ENCODE data around the gene GRM4.

The GRM4 gene

DNA sequence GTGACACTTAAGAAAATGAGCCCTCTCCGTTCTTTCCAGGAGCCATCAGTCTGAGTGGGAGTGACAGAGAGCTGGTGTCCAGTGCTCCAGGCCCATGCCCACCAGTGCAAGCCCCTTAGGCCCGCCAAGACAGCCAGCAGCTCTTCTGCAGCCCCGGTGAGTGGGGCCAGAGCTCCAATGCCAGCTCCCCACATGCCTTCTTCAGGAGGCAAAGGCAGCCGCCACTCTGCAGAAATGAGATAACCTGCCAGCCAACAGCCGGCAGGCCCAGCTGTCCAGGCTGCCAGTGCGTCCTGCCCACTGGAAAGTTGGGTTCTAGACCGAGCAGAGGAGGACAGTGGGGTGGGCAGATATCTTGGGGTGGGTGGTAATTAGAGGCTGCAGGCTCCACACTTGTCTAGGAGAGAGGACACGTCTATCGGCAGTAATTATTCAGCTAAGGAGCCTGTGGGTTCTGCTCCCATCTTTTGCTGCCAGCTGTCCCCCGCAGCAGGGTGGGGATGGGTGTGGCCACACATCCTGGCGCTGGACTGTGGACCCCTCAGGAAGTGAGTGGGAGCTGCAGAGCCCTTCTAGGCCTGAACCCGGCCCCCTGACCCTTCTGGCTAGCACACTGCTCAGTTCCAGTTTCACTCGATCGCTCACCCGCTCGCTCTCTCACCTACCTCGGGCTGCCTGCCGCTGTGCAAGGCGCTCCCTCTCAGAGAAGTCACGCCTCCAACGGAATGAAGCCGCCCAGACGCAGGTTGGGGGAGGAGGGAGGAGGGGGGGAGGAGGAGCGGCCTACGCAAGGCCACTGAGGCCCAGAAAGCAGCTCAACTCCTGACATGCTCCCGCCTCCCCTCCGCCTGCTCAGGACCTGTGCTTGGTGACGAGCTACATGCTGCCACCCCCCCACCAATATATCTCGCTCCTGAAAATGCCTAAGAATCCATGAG is 3.6 kb downstream of the GRM4 start:
- DNase-seq (ENCODE audit: low read depth in 2 of 2), result no peak

DNA sequence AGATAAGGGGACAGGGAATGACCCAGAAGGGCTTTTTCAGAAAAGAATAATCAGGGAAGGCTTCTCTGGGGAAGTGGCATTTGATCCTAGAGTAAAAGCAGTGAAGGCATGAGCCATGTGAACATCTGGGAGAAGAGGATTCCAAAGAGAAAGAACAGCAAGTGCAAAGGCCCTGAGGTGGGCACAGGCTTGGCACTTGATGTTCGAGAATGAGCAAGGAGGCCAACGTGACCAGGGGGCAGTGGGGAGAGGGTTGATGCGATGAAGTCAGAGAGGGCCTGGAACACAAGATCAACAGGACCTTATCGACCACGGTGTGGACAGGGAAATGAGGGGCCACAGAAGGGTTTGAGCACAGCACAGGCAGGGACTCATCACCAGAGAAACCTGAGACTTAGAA is 5.8 kb downstream of the GRM4 start:
- no peak for DNase-seq (ENCODE audit: low read depth in 2 of 2)

DNA sequence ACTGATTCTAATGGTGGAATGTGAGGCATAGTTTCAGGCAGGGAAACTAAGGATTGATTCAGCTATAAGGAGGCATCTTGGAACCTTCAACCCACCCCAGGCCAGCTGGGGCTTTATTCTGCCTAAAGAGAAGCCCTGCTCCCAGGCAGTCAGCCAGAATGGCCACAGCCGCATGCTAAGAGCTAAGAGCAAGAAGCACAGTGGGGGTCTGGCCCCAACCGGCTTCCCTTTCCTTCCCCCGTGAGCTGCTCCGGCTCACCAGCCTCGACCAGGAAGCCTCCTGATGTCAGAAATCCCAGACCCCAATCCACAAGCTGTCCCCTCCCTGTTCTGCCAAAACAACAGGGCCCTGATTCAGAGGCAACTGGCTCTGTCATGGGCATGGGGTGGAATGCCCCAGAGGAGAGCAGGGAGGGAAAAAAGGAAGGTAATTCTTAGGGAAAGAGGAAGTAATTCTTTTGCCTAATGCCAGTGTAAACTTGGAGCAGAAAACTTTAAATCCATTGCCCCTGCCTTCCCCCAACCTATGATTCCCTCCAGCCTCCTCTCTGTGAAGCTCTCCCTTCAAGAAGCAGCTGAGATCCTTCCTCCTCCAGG is 6.9 kb downstream of the GRM4 start:
- no peak for DNase-seq (ENCODE audit: low read depth in 2 of 2)

DNA sequence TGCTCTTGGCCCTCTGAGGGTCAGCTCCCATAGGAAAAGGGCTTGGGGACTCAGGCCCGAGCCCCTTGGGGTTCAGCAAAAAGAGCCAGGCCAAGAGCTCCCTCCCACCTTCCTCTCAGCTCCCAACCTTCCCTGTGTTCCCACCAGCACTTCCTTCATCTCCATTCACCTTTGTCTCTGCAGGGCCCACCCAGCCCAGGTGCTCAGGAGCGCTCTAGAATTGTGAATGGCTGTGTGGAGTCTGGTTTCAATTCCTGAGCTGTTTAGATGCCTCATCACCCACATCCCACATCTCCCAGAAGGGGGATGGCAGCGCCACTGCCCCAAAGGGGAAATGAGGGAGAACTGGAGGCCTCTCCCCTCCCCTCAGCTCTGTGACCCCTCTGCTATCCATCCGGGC is 7.7 kb downstream of the GRM4 start:
- DNase-seq (ENCODE audit: low read depth in 2 of 2), result no peak

DNA sequence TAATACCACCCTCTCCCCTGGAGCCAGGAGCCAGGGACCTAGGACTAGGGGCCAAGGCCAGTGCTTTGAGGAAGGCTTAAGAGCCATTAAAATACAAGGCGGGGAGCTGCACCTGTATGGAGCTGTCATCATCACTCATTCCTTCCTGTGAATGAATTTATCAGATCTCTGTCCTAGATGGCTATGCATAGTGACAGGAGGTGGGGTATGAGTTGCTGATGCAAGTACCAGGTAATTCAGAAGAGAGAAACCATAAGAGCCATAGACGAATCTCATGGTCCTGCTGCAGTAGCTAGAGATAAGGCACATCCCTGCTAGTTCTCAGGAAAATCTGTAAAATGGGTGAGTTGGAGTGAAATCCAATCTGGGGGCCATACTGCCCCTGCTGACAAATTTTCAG is 10.3 kb downstream of the GRM4 start:
- no peak for DNase-seq (ENCODE audit: low read depth in 2 of 2)

DNA sequence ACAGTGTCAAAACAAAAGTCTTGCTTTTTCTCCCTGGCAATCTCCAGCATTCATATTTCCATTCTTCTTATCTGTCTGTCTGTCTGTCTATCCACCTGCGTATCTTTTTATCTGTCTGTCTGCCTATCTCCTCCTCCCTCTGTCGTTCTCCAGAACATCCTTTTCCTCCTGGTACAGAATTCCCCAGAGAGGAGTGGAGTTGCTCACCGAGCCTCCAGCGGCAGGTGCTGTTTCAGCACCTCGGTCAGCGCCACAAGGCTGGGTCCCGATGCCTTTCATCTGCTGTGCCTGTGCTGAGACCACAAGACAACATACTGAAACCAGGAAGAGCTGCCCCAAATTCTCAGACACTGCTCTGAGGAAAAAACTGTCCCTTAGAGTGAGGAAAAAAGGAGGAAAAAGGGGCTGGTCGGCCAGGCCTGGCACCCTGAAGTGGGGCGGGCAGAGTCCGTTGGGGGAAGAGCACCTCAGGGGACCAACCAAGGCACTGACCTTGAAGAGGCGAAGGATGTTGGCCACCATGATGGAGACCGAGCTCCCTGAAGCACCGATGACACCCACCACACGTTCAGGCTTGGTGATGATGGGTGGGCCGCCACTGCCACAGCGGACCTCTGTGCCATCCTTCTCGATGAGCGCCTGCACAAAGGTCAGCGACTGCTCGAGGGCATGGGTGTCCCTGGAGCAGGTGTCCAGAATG is 13.3 kb downstream of the GRM4 start:
- DNase-seq (ENCODE audit: low read depth in 2 of 2), result no peak

DNA sequence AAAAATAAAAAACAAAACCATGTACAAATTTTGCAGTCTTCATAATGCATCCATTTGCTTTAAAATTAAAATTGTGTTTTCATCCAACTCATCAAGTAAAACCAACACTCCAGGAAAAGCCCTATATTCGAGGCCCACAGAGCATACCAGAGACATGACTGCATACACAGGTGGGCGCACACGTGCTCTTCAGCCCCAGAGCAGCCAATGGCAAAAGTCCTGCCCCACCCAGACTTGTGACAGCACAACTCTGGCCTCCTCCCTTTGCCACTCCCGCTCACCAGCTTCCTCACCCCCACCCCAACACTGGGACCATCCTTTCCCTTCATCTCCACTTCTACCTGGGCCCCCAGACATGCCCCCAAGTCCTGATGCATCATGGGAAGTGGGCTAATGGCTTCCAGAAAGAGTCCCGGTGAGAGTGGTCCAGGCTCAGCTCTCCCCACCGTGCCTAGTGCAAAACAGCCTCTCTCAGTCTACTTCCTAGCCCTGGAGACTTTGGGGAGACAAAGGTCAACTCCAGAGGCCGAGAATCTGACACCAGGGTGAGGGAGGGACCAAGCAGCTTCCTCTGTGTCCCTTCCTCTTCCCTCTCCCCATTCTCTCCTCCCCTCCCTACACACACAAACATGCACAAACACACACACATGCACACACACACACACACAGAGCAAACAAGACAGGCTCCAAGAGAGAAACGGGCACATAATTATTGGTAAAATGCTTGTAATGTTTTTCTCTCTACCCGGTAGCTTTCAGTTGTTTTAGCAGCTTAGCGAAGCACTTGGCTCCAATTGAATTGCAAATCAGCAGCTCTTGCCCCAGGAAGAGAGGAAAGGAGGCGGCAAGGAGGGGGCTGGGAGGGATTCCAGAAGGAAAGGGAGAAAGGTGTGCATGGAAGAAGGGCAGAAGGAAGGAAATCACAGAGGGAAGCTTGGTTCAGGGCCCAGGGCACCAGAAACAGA is 14.3 kb downstream of the GRM4 start:
- DNase-seq (ENCODE audit: low read depth in 2 of 2), result no peak

DNA sequence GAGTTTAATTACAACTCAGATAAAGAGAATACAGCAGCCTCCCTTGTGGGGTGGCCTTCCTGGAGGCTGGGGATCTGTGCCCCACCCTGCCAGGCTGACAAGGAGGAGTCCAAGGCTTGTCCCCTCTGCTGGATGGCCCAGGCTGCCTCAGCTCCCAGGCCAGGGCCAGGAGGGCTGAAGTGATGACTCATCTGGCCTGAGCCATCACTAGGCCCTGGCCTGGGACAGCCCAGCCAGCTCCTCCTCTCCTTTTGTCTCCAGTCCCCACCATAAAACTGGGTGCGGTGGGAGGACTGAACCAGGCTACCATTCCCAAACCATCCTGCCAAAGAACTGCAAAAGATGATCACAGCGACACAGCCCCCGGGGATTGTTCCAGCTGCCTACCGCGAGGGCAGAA is 15.0 kb downstream of the GRM4 start:
- DNase-seq (ENCODE audit: low read depth in 2 of 2), result no peak

DNA sequence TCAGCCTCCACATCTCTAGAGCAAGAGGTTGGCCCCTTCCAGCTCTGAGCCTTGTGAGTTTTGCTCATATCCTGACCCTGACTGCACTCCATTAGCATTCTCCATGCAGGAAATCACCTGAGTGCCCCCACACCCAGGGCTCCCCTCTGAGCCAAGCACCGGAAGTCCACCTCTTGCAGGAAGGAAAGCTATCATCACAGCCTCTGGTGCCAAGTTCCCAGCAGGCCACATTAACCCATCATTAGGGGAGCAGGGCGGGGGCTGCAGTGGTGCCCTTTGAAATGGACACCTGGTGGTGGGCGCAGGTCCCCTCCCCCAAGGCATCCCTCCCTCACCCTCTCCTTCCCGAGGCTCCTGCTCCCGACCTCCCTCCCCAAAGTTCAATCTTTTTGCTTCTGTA is 16.1 kb downstream of the GRM4 start:
- no peak for DNase-seq (ENCODE audit: low read depth in 2 of 2)

DNA sequence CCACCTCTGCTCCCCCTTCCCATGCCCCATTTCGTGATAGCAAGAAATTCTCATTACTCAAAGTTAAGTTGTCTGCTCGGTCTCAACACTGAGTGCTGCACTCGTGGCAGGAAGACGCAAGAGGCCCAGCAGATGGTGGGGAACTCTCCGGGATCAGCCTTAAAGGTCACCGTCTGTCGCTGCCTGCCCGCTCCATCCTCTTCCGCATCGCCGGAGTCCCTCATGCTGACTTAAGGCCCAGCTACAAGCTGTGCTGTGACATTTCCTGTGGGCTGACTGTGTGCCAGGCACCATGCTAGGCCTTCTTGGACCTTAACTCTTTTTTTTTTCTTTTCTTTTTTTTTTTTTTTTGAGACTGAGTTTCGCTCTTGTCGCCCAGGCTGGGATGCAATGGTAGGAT is 17.8 kb downstream of the GRM4 start:
- no peak for DNase-seq (ENCODE audit: low read depth in 2 of 2)

DNA sequence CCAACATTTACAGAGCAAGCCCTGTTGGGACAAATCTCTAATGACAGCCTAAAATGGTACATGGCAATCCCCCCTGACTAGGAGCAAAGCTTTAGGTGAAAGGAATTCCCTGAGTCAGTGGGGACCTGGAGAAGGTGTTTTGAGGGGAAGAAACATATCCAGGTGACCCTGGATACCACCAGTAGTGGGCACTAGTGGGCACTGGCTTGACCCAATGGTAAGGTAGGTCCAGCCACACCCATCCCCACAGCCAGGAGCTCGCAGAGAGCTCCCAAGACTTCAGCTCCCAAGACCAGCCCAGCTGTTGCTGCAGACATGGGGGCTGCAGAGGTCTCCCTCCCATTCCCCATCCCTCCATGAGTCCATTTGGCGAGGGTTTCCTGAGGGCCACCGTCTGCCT is 19.5 kb downstream of the GRM4 start:
- DNase-seq (ENCODE audit: low read depth in 2 of 2), result no peak

DNA sequence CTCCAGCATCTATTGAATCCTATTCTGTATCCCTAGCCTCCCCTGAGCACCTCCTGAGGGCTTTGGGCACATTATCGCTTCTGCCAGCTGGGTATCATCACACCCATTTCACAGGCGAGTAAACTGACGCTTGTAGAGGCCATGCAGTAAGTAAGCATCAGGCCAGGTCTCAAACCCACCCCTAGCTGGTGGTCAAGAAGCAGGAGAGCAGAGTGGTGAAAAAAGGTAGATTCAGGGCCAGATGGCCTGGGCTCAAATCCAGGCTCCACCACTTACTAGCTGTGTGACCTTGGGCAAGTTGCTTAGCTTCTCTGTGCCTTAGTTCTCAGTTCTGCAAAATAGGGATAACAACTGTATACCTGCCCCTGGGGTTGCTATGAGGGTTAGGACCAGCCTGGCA is 19.9 kb downstream of the GRM4 start:
- no peak for DNase-seq (ENCODE audit: low read depth in 2 of 2)

DNA sequence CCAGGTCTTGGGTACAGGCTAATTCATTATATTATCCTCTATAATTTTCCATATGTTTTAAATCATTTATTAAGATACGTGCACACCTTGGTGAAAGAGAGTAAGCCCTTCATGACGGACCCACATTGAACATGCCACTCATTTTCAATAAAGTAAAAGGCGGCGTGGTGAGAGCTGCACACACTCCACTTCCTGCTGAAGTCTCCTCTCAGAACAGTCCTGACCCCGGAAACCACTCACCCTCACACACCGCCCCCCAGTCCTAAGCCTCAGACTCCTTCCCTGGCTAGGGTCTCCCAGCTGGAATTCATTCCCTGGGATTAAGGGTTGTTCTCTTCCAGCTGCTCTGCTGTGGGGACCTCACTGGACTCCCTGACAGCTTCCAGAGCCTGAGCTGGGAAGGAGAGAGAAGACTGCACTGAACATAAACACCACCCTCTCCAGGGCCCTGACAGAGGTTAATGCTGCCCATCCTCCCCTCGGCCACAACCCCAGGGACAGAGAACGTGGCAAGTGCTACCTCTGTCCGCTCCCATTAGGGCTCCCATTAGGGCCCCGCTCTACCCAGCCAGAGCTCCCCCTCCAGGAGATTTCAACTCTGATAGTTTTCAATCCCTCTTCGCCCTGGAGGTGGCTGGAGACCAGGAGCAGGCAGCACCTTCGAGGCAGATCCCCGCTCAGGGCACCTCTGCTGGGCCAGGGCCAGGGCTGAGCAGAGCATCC is 24.8 kb downstream of the GRM4 start:
- no peak for DNase-seq (ENCODE audit: low read depth in 2 of 2)

DNA sequence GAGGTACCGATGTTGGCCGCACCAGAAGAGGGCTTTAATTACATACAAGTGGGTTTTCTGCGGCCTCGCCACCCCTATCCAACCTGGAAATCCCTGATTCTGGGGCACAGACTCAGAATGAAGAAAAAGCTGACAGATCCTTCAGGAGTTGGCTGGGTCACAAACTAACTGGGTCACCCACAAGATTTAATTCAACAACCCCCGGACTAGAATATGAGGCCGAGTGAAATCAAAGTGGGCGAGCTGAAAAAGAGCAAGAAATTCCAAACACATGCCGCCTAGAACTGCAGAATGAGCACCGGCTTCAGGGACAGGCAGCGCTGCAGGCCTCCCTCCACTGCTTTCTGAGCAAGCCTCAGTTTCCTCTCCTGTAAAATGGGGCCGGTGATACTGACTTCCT is 30.0 kb downstream of the GRM4 start:
- no peak for DNase-seq (ENCODE audit: low read depth in 2 of 2)

DNA sequence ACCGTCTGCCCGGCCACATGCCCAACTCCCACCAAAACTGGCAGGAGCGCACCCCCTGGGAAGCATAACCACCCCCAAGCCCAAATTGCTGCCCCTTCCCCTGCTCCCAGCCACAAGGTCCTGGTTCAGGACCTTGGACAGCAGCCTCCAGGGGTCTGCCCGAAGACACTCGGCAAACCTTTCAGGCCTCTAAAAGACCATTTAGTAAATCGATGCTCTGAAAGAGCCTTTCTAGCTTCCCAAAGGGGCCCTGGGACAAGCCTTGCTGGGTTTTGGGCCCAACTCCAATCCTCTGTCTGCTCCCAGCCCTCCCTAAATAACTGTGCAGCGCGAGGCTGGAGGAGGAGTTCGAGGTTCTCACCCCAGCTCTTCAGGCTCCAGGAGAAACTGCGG is 30.5 kb downstream of the GRM4 start:
- no peak for DNase-seq (ENCODE audit: low read depth in 2 of 2)

DNA sequence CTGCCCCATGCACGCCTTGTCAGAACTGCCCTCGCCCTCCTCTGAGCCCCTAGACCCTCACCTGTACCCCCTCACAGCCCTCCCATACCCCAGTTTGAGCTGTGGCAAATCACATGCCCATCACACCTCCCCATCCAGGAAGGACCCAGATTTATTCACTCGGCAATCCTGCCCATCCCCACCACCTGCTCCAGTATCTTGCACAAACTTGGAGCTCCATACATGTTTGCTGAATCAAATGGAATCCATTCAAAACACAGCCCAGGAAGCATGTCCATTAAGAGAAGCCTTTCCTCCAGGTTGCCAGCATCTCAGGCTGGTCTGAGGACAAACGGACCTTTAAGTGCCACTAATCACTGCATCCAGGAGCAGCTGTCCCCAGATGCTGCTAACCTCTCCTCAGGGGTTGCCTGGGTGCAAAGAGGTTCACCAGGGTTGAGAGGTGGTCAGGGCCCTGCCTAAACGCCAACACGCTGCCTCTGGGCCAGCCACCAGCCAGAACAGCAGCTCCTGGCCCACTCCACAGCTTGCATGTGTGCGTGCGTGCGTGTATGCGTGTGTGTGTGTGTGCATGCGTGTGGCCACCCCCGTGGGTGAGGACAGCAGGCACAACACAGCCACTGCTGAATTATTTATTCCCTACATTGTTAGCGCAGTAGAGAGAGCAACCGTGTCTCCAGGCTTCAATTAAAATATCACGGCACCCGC is 31.0 kb downstream of the GRM4 start:
- no peak for DNase-seq (ENCODE audit: low read depth in 2 of 2)

DNA sequence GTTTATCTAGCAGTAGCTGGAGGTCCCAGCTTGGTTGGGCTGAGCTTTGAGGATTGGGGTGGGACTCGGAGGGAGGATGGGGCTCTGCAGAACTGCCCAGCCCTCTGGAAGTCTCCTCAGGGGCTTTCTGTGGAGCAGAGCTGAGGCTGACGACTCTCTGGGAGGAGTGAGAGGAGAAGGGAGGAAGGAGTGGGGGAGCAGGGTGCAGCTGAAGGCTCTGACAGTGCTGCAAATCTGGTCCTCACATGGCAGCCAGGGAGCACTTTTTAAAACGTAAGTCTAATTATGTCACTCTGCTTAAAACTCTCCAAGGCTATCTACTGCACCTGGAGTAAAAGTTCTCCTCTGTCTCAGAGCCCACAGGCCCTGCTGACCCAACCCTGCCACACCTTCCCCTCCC is 32.4 kb downstream of the GRM4 start:
- DNase-seq (ENCODE audit: low read depth in 2 of 2), result no peak

DNA sequence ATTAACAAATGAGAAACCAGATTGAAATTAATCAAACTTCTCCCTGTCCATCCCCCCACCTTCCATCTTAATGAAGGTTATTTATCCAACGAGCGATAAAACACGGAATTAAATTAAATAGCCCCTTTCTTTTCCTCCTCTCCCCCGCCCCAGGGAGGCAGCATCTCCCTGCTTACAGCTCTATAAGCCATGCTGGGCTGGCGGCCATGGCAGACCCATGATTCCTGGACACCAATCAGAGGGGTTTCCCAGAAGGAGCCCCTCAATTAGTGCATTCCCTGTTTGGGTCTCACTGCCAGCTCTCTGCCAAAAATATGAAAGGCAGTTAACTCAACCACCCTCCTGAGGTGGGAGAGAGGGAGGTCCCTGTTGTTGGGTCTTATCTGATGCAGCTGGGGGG is 33.8 kb downstream of the GRM4 start:
- DNase-seq (ENCODE audit: low read depth in 2 of 2), result no peak

DNA sequence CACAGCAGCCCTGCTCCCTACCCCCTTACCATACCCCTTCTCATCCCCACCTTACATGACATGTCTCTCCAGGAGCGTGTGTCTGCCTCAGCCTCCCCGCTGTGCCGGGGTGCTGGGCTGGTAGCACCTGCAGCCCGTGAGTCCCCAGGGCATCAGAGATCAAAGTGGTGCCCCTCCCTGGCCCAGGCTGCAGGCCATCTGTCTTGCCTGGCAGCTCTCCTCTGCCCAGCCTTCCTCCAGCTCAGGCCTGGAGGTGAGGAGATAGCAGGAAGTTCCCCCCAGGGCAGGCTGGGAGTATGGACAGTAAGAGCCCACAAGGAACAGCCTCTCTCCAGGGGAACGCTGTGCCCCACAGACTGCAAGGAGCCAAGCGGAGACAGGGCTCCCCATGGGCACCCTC is 35.3 kb downstream of the GRM4 start:
- no peak for DNase-seq (ENCODE audit: low read depth in 2 of 2)

DNA sequence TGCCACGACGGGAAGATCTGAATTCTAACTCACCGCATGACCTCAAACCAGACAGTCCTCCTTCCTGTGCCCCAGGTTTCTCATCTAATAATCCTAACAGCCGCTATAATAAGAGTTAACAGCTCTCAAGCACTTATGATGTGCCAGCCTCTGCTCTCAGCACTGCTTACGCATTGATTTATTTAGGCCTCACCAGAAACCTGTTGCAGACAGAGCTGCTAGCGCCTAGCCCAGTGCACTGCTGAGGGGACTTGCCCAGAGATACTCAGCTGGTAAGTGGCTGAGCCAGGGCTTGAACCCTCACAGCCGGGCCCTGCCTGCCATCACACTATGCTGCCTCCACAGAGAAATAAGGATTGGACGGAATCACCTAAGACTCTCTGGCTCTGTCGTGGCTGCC is 37.7 kb downstream of the GRM4 start:
- DNase-seq (ENCODE audit: low read depth in 2 of 2), result no peak
